Left forelimb (tissue), 1 donor: ENCODE results near the gene GEMIN5.
"Not testable (repeated sequence)": the region's sequence is repeated elsewhere in the genome, so short reads cannot be mapped to it uniquely, and the experiment has no call there.

Experiments
- DNase-seq: peaks from one replicate; pipeline ENCODE4 v3.0.0-alpha.2; 2018; ENCODE audit warnings: low spot score

The GEMIN5 gene

DNA sequence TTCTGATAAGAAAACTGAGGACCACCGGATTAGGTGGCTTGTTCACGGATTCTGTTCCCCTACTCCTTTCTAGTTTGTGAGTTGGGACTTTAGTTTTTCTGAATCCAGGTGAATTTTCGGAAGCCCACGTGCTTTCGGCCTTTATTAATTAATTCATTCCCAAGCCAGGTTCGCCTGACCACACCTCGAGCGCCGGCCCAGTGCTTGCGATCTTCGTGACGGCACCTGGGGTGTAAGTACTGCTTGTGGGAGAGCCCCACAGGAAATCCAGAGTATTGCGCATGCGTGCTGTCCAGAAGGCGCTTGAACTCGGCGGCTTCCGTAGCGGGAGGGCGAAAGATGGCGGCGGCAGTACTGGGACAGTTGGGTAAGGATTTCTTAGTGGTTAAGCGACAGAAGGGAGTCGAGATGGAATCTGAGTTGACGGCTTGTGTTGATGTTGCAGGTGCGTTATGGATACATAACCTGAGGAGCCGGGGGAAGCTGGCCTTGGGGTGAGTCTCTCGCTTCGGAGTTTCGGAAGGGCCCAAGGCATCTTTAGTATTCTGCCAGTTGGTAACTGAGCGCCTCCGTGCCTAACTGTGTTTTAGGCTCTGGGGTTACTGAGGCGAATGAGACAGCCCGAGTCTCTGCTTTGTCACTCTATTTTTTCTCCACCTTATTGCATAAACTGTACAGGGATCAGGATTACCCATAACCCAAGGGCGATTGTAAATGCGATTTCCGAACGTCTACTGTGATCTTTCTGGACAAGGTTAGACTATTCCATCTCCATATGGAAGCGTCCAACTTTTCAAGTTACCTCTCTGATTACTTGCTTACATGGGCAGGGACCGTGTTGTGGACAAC lies 3.0 kb upstream of the GEMIN5 start, which contains the start of gene MRPL22:
Gene MRPL22 (plus strand): TSS at position 302 of the 849 bp plus-strand sequence. CDS start 38 bp downstream, at position 340.
- DNase-seq = peak; percentile 93

DNA sequence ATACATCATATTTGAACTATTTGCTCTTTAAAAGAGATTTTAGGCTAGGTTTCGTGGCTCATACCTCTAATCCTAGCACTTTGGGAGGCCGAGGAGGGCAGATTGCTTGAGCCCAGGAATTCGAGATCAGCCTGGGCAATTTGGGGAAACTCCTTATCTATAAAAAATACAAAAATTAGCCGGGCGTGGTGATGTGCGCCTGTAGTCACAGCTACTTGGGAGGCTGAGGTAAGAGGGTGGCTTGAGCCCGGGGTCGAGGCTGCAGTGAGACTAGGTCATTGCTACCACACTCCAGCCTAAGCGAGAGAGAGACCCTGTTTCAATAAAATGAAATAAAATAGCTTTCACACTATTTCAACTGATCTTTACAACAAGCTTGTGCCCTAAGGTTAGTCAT lies 2.4 kb upstream of the GEMIN5 start:
- no peak for DNase-seq

DNA sequence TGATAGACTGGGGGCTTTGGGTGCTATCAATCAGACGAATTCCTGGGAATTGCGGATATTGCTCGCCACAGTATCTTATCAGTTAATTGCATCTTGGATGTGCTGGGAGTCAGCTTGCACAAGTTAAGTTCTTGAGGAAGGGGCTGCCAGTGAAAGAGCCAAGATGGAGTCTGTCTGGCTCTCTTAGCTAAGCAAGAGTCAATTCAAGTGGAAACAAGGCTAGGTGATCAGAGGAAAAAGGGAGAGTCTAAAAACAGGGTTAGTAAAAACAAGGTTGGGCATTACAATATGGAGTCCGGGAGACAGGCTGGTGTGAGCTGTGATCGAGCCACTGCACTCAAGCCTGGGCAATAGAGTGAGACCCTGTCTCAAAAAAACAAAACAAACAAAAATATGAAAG lies 1.4 kb upstream of the GEMIN5 start:
- DNase-seq = not testable (repeated sequence)

- no peak for DNase-seq
Measured at GRCh38 chr5:154937186-154937717, 759 bp downstream of the GEMIN5 start.

DNA sequence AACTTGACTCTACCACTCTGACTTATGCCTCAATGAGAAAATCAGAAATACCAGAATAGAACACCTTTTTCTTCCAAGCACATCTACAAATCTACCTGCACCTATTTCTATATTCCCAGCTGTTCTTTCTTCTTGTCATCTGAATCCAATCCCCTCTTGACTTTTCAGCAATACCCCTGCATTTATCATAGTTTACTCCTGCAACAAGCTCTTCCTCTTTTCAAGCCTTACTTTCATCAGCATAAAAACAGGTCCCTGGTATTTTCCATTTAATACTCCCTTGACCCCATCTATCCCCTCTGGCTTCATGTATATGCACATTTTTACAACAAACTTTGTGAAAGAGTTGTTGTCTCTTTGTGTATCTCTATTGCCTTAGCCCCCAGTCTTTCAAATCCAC lies 3.1 kb downstream of the GEMIN5 start:
- no peak for DNase-seq

DNA sequence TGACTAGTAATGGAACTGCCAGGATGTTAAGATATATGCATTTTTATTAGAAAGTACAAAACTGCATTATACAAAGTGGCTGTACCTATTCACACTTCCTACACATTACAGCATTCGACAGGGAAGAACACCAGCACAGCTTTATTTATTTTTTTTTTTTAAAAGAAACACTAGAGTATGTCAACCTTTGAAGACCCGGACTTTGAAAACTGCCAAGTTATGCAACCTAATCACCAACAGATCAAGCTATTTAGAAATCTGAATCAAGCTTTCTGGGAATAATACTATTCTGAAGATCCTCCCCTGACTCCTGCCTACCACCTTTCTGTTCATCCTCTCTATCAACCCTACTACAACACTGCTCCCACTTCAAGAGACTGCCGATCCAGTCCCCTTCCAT lies 4.5 kb downstream of the GEMIN5 start:
- no peak for DNase-seq

DNA sequence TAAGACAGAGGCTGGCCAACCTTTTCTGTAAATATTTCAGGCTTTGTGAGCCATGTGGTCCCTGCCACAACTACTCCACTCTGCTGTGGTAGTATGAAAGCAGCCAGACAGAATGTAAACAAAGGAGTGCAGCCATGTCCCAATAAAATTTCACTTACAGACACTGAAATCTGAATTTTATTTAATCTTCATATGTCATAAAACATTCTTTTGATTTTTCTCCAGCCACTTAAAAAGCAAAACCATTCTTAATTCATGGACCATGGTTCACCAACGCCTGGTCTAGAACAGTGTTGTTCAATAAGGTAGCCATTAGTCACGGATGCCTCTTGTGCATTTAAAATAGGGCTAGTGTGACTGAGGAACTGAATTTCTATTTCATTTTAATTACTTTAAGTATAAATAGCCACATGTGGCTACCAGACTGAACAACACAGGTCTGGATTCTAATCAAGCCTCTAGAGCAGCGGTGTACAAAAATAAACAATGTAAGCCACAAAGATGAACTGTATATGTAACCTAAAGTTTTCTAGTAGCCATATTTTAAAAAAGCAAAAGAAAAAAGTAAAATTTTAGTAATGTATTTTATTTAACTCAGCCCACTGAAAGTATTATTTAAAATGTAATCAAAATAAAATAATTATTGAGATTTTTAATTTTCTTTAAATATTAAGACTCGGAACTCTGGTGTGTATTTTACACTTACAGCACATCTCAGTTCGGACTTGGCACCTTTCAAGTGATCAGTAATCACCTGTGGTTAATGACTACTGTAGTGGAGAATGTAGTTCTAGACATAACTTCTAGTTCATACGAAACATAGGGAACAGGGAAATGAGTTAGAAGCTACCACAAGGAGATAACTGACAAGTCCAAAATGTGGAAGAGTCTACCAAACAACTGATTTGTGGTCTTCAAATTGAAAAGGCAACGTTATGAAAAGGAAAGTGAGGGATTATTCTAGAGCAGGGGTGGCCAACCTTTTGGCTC lies 14.3 kb downstream of the GEMIN5 start:
- no peak for DNase-seq

DNA sequence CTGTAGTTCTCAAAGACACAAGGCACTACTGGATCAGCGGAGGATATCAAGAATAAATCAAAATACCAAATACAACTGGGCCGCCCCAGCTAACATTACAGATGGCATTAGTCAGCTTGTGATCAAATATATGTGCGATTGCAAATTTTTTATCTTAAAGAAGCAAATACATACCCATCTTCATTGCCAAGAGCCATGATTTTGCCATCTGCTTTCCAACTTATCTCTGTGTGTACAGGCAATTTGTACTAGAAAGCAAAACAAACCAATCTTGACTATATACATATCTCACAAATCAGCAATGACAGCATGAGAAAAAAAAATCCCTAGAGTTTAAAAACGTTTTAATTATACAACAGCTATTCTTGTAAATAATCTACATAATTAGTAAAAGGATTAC lies 20.3 kb downstream of the GEMIN5 start:
- DNase-seq = no peak

DNA sequence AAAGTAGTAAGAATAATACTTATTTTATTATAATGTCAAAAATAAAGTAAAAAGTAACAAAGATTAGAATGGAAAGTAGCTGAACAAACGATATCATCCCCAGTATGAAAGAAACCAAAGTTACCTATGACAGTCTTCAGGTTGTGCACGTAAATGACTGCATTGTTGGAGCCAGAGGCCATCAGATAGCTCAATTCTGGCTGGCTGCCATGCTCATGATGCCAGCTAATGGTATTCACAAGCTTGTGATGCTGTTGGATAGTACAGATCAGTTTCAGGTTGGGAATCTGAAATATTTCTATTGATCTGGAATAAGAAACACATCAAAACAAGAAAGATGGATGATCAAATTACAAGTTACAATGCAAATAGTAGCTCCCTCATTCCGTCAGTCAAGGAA lies 21.1 kb downstream of the GEMIN5 start:
- no peak for DNase-seq

- not testable (repeated sequence) for DNase-seq
Measured at GRCh38 chr5:154905601-154906000, 32.4 kb downstream of the GEMIN5 start.

- no peak for DNase-seq
Measured at GRCh38 chr5:154901913-154902312, 36.1 kb downstream of the GEMIN5 start.

DNA sequence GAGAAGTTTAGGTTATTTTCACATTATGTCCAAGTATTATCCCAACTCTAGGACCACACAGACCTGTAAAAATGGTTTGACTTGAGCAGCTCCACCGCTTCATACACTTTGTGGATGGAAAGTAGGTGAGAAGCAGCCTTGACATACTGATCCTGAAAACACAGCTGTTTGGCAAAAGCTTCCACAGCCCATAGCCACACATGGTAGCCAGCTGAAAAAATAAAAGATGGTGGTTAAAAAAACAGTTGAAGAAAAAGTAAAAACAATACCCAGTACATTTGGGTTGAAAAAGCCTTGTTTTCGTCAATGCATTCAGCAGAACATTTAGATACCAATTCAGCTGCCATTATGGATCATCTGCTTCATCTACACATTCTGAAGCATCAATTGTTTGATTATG lies 36.7 kb downstream of the GEMIN5 start:
- DNase-seq = no peak

GRCh38 chr5:154900066-154900465 lies 37.9 kb downstream of the GEMIN5 start:
- DNase-seq = no peak

GRCh38 chr5:154899151-154899816 lies 38.7 kb downstream of the GEMIN5 start:
- DNase-seq = no peak

GRCh38 chr5:154898210-154898609 lies 39.8 kb downstream of the GEMIN5 start:
- DNase-seq = no peak

- no peak for DNase-seq
Measured at GRCh38 chr5:154896562-154897165, 41.3 kb downstream of the GEMIN5 start.

- DNase-seq = no peak
Measured at GRCh38 chr5:154895606-154896561, 42.1 kb downstream of the GEMIN5 start.

GRCh38 chr5:154893381-154893780 lies 44.6 kb downstream of the GEMIN5 start:
- DNase-seq = no peak

GRCh38 chr5:154892369-154892771 lies 45.6 kb downstream of the GEMIN5 start:
- DNase-seq = no peak

GRCh38 chr5:154885439-154885838 lies 52.6 kb downstream of the GEMIN5 start:
- no peak for DNase-seq
